Large intestine (tissue), 3 donors: ENCODE measurements around the gene RBM7. TPM values are rescaled to one million over a fixed set of nuclear protein-coding genes. Genes with fewer than 3 reads are reported as not detected.
A peak's percentile ranks its signal among the peaks of the same experiment; 100 is the strongest.

Source experiments
- DNase-seq, 2 donors: peaks; one replicate each; pipeline versions ENCODE4 v3.0.0 to v3.0.0-alpha.2; 2013
- H3K27ac ChIP-seq: one replicate; pipeline ENCODE4 v1.5.1; 2013; ENCODE audit warnings: low read length
- H3K27me3 ChIP-seq: 2 replicates; pipeline ENCODE4 v1.6.1; 2013; ENCODE audit warnings: low read length; ENCODE audit not compliant: control insufficient read depth, insufficient read depth
- H3K36me3 ChIP-seq: 2 replicates; pipeline ENCODE4 v1.6.1; 2013; ENCODE audit warnings: low read length; ENCODE audit not compliant: control insufficient read depth, insufficient read depth
- H3K4me1 ChIP-seq: one replicate; pipeline ENCODE4 v1.6.1; 2013; ENCODE audit warnings: low read length; ENCODE audit not compliant: control insufficient read depth, insufficient read depth
- H3K4me3 ChIP-seq: one replicate; pipeline ENCODE4 v1.5.1; 2013; ENCODE audit warnings: low read length
- H3K9me3 ChIP-seq: one replicate; pipeline ENCODE4 v1.6.1; 2013; ENCODE audit warnings: mild to moderate bottlenecking, low read depth, low read length, moderate library complexity; ENCODE audit not compliant: control insufficient read depth
- WGBS: methylation state at CpG from one replicate; pipeline ENCODE4 v1.1.5; 2013; ENCODE audit warnings: low lambda C conversion rate; ENCODE audit not compliant: insufficient coverage; 5-methylcytosine and 5-hydroxymethylcytosine counted together
- polyA plus RNA-seq: library from polyadenylated mRNA; unstranded; fragments of 120-200 nt; gene quantifications from one replicate; pipeline ENCODE4 v1.2.1, GENCODE V29; 2013

Gene RBM7
- polyA plus RNA-seq, 1 donor, result 46.7 TPM

GRCh38 chr11:114442536-114442935, 42.1 kb downstream of the RBM7 start:
- H3K27ac ChIP-seq, result no peak overlapping the region
- H3K27me3 ChIP-seq, result no peaks in the 10 kb centered on the region
- H3K4me1 ChIP-seq, result peaks cover 8% of the 10 kb centered on the region
- no peak for DNase-seq
- H3K4me3 ChIP-seq, result no peak overlapping the region
- H3K36me3 ChIP-seq, result peaks cover 10% of the 10 kb centered on the region
- no peaks in the 10 kb centered on the region for H3K9me3 ChIP-seq
- WGBS, result 100% methylated on average over 1 of the region's 1 CpG

- Histone ChIP-seq H3K36me3 (peaks cover 24% of the 10 kb centered on the region), H3K4me3 (no peak overlapping the region), H3K27ac (peak overlapping the region; percentile 16), H3K4me1 (no peaks in the 10 kb centered on the region), H3K27me3 (no peaks in the 10 kb centered on the region), H3K9me3 (peaks cover 3% of the 10 kb centered on the region)
- 50% methylated on average over 1 of the region's 2 CpGs for WGBS
- DNase-seq, result no peak
These were observed 47.0 kb downstream of the RBM7 start for GRCh38 chr11:114447444-114447843.

GRCh38 chr11:114447892-114448291, 47.4 kb downstream of the RBM7 start:
- Histone ChIP-seq H3K36me3 (peaks cover 24% of the 10 kb centered on the region), H3K27me3 (no peaks in the 10 kb centered on the region), H3K27ac (no peak overlapping the region), H3K4me3 (no peak overlapping the region), H3K9me3 (peaks cover 3% of the 10 kb centered on the region), H3K4me1 (no peaks in the 10 kb centered on the region)
- WGBS, result 53% methylated on average over 2 of the region's 3 CpGs
- peak in 1 of 2 donors; percentile 44 for DNase-seq

GRCh38 chr11:114448749-114449482, 48.5 kb downstream of the RBM7 start:
- 86% methylated on average over 1 of the region's 2 CpGs for WGBS
- Histone ChIP-seq H3K4me3 (no peak overlapping the region), H3K36me3 (peaks cover 27% of the 10 kb centered on the region), H3K4me1 (no peaks in the 10 kb centered on the region), H3K9me3 (peaks cover 3% of the 10 kb centered on the region), H3K27ac (no peak overlapping the region), H3K27me3 (no peaks in the 10 kb centered on the region)
- no peak for DNase-seq

- 85% methylated on average over 3 of the region's 6 CpGs for WGBS
- Histone ChIP-seq H3K36me3 (peaks cover 25% of the 10 kb centered on the region), H3K4me3 (no peak overlapping the region), H3K27ac (no peak overlapping the region), H3K27me3 (no peaks in the 10 kb centered on the region), H3K4me1 (no peaks in the 10 kb centered on the region), H3K9me3 (peaks cover 3% of the 10 kb centered on the region)
- no peak for DNase-seq
These were observed 49.4 kb downstream of the RBM7 start for GRCh38 chr11:114449845-114450244.

- Histone ChIP-seq H3K4me1 (no peaks in the 10 kb centered on the region), H3K36me3 (peaks cover 17% of the 10 kb centered on the region), H3K4me3 (no peak overlapping the region), H3K27ac (no peak overlapping the region), H3K27me3 (no peaks in the 10 kb centered on the region), H3K9me3 (peaks cover 3% of the 10 kb centered on the region)
- WGBS, result no CpG with 5 or more reads among the region's 3 CpGs
- DNase-seq, result no peak
These were observed 51.9 kb downstream of the RBM7 start for GRCh38 chr11:114452399-114452798.

Other genes starting within 250 kb of the RBM7 start
- gene NNMT, start 104.3 kb upstream of the RBM7 start, polyA plus RNA-seq, result 4.0 TPM
- 11.5 TPM for gene C11orf71, start 155 bp upstream of the RBM7 start, polyA plus RNA-seq
- 52.6 TPM for gene REXO2, start 38.8 kb downstream of the RBM7 start, polyA plus RNA-seq
- 0.07 TPM for gene NXPE1, start 159.2 kb downstream of the RBM7 start, polyA plus RNA-seq
- not detected for gene NXPE4, start 195.1 kb downstream of the RBM7 start, polyA plus RNA-seq